ENCODE measurements around the gene OR51E2. TPM values are rescaled to one million over a fixed set of nuclear protein-coding genes. Genes with fewer than 3 reads are reported as not detected.
A peak's percentile ranks its signal among the peaks of the same experiment; 100 is the strongest.
"Not testable (repeated sequence)": the region's sequence is repeated elsewhere in the genome, so short reads cannot be mapped to it uniquely, and the experiment has no call there.

OR51E2 gene, protein sequence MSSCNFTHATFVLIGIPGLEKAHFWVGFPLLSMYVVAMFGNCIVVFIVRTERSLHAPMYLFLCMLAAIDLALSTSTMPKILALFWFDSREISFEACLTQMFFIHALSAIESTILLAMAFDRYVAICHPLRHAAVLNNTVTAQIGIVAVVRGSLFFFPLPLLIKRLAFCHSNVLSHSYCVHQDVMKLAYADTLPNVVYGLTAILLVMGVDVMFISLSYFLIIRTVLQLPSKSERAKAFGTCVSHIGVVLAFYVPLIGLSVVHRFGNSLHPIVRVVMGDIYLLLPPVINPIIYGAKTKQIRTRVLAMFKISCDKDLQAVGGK
- total RNA-seq = not detected

DNA sequence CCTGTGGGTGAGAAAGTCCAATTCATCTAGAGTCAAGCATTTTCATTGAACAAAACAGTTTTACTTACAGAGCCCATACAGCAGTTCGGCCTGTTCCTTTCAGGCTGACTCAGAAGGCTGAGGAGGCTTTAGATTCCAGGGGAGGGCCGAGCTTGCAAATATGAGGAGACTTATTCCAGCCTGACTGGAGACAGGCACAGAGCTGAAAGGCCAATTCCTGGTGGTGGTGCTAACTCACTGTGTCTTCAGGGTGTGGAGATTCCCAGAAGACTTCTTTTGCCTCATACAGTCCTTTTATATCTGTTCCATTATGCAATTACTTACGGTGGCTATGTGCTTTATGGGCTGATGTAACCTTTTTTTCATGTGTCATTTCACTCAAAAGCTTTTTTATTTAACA, at the start of gene OR51E2:
OR51E2 (minus strand) TSS at position 269 of the 400 bp plus-strand sequence. CDS start 15,142 bp downstream, outside the sequence.
- DNase-seq = peak; percentile 17

DNA sequence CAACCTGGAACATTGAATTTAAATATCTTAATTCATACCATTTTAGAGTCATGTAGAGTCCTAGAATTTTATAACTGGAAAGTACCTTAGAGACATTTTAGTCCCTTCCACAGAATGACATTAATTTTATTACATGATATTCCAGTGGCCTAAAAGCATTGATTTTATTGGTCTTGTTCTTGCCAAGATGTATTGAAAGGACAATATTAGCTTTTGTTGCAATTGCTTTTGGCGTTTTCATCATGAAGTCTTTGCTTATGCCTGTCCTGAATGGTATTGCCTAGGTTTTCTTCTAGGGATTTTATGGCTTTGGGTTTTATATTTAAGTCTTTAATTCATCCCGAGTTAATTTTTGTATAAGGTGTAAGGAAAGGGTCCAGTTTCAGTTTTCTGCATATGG, 43.1 kb upstream of the OR51E2 start:
- no peak for DNase-seq

DNA sequence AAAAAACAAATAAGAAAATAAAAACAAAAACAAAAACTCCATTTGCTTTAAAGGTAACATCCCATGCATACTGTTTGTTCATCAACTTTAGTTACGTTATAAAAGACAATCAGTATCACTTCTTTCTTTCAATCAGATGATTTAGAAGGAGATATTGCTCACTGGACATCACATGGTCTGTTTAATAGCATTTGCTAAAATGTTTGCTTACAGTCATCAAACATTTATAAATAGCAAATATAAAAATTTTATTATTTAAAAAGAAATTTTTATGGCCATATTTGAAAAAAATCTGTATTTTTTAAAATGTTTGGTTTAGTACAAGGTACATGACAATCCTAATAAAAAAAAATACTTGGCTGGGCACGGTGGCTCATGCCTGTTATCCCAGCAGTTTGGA, 29.5 kb upstream of the OR51E2 start:
- DNase-seq = no peak

DNA sequence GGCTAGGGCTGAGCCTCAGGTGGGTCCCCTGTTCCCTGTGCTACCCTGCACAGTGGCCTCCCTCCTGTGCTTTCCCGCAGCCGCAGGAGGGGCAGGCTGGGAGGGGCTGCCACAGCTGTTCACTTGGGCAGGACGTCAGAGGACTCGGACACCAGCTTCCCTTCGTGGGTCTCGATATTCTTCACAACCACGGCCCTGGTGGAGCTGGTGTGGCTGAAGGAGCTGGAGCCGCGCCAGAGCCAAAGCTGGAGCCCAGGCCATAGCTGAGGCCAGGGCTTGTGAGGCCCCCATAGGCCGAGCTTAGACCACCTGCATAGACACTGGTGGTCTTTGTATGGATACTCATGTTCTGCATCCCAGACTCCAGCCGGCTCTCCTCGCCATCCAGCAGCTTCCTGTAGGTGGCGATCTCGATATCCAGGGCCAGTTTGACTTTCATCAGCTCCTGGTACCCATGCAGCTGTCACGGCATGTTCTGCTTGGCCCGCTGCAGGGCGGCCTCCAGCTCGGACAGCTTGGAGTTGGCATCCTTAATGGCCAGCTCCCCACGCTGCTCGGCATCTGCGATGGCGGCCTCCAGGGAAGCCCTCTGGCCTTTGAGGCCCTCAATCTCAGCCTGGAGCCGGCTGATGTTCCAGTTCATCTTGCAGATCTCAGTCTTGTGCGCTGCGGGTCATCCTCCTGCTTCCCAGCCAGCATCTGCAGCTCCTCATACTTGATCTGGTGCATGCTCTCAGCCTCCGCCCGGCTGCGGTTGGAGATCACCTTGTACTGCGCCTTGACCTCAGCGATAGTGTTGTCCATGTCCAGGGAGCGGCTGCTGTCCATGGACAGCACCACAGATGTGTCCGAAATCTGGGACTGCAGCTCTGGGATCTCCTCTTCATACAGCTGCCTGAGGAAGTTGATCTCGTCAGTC, 25.2 kb upstream of the OR51E2 start:
- DNase-seq = not testable (repeated sequence)

DNA sequence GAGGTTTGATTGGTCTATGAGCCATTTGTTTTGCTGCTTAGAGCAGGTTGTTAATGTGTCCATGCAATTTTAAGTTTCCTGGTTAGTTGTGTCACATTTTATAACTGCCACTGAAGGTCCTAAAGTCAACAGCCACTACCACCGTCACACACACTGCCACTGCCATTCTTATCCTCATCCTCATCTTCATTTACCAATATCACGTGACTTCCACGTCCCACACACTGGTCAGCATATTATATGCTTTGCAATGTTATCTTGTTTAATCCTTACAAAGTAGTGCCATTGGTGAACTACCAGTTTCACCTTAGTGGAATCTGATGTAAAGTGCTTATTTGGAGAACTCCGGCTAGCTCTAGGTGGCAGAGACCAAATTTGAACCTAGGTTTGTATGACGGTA, 16.6 kb upstream of the OR51E2 start:
- no peak for DNase-seq

DNA sequence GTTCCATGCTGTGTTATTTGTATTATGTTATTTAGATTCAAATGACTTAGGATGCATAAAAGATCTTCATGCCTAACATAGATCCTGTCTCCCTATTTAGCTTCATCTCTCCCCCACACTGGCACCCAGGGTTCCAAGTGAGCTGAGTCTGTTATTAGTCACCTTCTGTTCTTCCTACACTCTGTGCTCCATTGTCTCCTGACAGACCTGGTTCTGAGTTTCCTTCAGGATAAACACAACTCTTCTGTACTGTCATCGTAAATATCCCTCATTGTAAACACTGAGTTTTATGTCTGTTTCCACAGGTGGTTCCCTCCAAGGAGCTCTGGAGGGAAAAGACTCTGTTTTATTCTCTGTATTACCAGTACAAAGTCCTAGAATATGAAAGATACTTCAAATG, 15.6 kb upstream of the OR51E2 start:
- no peak for DNase-seq

DNA sequence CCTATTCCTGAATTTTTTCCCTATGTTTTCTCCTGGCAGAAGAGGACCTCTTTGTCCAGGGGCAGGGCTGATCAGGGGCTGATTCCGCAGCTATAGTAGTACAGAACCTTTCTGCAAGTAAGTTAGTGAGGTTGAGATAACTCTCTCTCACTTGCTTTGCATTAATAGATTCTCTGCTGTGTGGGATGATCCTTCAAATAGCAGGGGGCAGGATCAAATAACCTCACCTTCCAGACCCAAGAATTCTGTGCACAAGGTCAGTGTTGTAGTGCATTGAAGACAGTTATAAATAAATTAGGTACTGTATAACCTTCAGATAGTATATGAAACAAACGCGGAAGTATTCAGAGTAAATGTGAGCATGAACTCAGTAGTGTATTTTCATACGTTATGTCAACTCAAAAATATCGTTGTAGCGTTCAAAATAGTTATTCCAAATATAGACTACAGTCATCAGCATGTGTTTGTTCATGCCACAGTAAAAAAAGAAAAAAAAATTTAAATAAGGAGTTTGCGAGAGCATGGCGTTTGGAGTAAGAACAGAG, 7.2 kb upstream of the OR51E2 start:
- peak; percentile 15 for DNase-seq

DNA sequence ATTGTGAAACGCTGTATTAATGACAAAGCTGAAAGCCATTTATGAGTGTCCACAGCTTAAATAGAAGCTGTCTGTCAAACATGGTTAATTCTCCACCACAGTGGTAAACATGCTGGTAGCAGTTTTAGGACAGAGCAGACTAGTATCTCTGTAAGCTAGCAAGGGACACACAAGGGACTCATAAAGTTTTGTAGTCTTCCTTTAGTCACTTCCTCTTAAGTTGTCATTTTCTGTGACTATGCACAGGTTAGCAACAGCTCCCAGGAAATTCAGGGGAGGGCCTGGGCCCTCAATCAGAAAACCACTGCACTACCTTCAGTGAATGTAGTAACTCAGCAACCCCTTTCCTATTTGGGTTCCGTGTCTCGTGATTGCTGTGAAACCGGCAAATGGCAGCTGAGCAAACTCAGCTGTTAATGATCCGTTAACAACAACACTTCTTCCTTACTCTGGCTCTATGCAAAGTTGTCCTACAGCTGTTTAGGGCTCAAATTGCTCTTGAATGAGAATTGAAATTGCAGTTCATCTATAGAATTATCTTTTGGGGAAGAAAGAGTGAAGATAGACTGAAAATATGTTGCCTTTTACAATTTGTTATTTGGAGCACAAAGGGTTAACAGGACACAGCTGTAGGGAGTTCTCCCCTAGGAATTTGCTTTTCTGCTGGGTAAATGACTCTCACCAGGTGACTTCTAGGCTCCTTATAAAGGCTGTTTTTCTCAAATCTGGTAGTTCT, 6.6 kb upstream of the OR51E2 start, which contains the start of gene MMP26:
MMP26 (plus strand) TSS at position 731 of the 736 bp plus-strand sequence.
- DNase-seq = peak; percentile 74

DNA sequence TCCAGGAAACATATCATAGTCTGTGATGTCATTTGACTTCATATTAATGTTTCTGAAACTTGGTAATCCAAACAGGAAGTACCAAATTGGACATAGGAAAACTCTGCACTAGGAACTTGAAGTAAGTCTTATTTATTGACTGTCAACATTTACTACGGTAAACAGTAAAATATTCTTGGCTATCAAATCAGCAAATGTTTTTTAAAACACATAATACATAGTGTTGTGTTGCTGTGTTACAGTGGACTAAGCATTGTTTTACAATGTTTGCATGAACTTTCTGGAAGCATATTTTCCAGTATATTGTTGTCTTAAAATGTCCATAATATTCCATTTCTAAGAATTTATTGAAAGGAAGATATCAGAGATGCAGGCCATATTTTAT, 2.8 kb upstream of the OR51E2 start:
- no peak for DNase-seq

DNA sequence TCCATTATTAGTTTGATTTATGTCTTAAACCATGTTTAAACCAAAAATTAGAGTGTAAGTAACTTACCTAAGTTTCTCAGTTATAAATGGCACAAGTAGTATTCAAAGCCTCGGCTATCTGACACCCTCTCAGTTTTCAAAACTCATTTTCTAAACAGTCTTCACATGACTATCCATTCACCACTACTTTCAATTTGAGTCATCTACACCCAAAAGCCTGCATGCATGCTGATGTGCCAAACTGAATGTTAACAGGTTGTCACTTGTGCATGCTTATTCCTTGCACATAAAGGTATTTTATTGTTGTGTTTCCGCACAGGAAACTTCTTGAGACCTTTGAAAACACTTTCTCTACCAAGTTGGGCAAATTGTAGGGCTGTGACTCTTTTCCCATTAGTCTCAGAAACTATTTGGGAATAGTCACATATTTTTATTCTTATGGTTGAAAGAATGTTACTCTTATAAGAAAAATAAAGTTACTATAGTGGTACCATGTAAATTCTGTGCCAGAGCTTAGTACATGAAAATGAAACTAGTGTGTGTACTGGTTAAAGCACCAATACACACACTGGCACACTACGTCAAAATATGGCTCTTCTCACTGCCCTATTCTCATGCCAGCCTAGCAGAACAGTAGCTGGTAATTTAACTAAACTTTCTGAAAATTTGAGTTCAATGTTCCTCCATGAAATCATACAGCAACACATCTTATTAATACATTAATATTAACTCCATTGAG, 2.2 kb upstream of the OR51E2 start:
- no peak for DNase-seq

DNA sequence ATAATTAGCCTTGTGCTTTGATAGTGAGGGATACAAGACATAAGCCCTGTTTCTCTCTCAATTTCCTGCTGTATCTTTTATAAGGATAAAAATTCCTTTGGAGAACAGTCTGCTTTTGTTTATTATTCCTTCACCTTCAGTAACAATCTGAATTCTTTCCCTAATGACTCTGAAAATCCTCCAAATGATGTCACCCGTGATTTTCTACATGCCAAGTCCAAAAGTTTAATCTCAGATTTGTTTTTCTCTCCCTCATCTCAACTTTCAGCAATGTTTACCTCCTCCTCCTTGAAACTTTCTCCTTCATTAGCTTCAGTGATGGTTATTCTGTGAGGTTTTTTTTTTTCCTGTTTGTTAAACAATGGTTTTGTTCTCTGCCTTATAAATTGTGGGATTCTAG, 2.2 kb downstream of the OR51E2 start:
- no peak for DNase-seq

DNA sequence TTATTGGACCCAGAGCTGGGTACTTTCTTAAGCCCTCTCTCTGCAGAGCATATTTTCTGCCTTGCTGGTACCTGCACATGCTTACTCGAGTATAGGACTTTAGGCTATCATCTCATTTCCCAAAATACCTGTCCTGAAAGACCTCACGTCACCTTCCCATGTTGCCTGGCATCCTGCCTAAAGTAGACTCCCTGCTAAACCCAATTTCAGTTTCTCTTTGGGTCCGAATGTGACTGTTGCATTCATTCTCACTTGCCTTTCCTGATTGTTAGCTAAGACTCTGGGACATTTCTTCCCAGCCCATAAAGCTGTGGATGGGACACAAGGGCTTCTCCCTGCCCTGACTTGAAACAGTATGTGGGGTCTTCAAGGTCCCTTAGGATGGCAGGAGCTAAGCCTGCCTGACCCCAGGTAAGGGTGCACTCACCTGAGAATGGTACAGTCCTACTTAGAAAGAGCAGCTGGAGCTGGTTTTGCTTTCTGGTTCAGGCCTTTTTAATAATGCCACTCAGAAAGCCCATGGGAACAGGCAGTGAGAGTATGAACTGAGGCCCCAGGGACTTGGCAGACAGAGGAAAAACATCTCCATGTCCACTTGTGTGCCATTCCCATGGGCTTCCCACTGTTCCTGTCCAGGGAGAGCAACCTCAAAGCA, 12.9 kb downstream of the OR51E2 start:
- no peak for DNase-seq

DNA sequence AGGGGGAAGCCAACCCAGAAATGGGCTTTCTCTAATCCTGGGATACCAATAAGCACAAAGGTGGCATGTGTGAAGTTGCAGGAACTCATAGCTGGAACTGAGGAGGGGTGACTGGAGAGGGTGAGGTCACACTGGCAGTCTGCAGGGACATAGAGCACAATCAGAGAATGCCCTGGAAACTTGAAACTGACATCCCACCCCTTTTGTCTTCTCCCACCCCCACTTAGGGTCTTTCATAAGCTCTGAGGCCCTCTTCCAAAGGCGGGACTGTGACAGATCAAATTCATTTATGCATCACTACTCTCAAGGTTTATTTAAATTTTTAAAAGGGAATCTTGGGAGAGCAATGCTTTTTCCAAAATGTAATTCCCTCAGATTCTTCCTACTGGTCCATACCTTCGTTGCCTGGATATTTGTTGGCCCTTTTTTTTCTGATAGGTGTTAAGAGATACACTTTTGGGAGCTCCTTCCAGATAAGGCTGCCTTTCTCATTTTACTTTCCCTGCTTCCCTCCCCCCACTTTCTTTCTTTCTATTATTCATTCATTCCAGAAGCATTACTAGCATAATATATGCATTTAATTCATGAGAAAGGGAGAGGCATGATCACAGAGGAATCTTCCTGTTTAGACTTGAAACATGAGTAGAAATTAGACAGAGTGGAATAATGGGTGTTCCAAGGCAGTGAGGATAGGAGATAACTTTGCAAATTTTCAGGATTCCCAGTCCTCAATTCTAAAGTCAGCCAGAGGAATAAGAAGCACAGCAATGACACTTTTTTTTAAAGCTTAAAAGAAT, 14.8 kb downstream of the OR51E2 start:
- DNase-seq = no peak

DNA sequence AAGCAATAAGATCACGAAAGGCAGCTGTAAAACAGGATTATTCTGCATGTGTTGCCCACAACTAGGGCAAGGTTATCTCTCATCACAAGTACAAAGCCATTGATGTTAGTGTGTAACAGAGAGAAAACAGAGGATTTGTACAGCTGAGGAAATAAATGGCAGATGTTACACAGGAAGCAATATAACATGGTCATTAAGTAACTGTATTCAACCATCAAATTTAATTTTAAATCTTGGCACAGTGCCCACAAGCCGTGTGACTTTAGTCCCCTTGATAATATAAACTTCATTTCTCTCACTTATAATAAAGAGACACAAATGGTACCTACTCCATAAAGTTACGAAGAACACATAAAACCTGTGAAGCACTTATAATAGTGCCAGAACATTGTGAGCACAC, 17.3 kb downstream of the OR51E2 start:
- no peak for DNase-seq

DNA sequence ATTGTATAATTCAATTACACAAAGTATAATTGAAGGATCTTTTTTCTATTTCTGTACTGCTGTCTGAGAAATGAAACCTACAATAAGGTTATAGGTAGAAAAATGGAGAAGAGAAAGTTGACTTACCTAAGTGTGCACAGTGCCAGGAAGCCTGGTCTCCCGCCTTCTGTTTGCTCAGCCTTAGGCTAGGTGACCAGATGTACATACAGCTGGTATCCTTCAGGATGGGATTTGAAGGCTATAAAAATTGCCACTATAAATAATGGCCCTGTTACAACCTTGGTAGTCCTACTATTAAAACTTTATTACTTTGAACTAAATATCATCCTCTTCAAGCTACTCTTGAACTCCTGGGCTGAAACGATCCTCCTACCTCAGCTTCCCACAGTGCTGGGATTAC, 19.7 kb downstream of the OR51E2 start:
- DNase-seq = no peak

DNA sequence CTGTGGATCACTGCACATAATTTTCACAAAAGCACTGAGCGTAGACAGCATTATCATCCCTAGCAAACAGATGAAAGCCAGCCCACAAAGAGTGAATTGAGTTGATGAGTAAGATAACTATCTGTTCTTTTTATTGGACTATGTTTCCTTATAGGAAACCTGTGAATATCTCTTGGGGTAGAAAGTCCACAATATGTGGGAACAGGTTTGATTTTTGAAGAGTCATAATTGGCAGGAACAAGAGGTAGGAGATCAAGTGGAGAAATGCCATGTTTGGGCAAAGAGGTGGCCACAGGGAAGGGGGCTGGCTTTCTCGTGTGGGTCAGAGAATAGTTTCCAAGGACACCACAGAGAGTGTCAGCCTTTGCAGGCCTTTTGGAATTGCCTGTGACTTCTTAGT, 23.9 kb downstream of the OR51E2 start:
- DNase-seq = no peak

DNA sequence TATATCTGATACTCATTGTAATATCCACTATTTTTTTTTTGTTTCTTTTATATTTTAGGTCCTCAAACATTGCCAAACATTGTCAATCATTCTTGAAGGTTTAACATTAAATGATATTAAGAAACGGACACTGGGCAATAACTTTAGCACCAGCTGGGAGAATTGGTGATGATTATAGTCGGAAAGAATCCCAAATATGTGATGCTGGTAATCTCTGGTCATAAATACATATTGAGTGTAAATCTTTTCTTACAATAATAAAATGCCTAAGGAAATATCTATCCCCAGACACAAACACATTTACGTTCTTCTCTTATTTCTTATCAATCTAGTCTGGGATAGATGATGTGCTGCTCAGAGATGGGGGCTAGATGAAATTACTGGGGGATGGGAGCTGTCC, 25.2 kb downstream of the OR51E2 start:
- DNase-seq = no peak

DNA sequence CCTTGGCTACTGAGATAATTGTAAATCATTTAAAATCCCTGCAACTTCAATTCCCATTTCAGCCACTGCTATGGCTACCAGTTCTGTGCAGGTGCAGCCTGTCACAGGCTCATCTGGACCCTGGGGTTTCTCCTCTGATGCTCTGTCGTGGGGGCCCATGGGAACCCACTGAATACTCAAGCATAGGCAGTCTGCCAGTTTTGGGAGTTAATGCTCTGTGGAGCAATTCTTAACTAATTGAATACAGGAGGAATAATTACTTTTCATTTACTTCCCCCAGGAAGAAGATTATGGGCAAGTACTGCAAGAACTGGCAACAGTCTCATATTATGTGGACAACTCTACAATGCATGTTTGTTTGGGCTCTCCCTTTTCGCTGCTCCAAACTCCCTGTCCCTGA, 25.9 kb downstream of the OR51E2 start:
- no peak for DNase-seq

DNA sequence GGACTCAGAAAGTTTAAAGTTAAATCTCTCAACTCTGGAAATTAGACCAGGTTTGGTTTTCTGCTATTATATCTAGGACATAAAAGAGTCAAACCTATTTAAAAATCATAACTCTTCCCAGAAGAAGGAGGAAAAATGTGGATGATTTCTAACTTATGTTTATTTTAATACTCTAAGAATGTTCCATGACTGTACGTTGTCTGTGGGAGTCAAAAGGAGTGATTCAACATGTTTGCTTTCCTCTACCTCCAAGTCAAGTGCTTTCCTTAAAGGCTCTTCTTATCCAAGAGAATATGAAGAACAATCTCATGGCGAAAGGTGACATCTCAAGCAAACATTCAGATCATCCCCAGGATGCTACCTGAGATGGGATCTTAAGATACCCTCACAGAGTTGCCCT, 32.2 kb downstream of the OR51E2 start:
- DNase-seq = no peak

DNA sequence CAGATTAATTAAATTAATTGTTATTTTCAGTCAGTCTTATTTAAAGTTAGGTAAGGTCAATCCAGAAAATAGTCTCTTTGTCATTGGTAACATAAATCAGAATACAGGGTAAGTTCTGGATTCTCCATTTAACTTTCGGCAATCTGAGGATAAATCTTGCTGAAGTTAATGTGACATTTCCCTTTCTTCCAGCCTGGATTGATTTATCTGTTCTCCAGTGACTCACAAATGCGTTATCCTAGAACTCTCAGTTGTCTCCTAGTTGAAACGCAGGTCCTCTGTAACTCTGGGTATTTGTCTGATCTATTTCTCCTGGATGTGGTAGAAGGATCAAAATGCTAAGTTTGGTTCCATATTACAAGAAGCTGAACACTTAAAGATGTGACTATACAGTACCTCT, 32.9 kb downstream of the OR51E2 start:
- no peak for DNase-seq
